Measurements from ENCODE around the gene DPP6.
"Not testable (repeated sequence)": the region's sequence is repeated elsewhere in the genome, so short reads cannot be mapped to it uniquely, and the experiment has no call there.

The DPP6 gene

DNA sequence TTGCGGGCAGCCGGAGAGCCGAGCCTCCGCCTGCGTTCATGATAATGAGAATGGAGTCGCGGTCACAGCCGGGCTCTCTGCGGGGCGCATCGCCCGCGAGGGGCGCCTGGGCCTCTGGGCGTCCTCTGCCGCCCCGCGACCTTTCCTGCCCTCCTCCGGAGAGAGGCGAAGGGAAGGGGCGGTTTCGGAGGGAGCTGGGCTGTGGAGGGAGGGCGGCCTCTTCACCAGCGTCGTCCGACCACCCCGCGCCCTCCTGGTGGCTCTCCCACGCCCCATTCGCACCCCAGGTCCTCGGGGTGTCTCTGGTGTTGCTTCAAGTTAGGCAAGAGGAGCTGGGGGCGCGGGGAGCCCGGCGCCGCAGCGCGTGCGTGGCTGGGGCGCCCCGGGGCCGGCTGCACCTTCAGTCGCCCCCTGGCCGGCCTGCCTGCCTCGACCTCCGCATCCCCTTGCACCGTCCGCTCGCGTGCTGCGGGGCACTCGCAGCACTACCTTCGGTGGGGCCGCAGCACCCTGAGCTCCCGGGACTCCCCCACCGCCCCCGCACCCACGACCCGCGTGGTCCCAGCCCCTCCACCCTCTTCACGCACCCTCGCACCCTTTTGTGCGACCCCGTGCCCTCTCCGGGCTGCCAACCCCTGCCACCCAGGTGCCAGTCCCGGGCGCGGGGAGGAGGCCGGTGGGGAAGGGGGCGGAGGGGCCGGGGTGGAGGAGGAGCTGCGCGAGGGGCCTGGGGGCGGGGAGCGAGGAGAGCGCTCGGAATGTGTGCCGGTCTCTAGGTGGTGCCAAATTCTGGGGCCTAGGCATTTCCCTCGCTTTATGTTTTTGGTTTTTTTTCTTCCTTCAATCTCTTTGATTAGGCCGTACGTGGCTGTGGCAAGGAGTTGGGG lies at the start of gene DPP6:
Gene DPP6 (plus strand): TSS at position 756 of the 887 bp plus-strand sequence.
- not testable (repeated sequence) for DNase-seq

GRCh38 chr7:154009423-154009911 lies 42.7 kb upstream of the DPP6 start:
- DNase-seq = not testable (repeated sequence)

DNA sequence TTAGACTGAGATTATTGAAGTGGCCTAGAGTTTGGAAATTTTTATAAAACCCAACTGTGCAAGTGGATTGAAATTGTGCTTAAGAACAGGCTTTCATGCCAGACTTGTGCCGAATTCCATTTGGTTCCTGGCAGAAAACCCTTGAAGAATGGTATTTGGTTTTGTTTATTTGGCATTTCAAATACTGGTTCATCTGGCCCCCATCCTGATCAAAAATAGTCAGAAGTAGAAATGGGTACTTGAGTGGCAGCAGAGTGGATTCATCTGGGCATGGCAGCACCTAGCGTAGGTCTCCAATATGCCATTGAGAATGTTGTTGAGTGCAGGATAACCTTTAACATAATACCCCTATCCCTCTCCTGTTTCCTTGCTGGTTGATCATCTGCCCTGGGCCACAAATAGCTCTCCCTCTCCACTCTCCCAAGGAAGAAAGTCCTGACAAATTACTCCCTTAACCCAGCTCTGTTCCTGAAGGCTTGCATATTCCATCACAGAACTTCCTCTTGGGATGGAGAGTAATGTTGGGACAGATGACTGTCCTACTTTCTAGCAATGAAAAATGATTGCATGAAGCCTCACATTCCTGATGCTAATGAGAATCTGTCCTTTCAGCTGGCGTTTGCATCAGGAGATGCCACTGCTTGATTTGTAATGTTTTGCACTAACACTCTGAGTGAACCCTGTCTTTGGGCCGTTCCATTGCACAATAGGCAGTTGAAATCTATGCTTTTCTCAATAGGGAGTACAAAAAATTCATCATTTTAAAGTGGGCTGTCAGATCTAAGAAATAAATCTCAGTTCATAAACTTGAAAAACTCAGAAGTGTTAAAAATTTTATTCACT lies 41.3 kb upstream of the DPP6 start:
- not testable (repeated sequence) for DNase-seq

GRCh38 chr7:154012800-154013199 lies 39.4 kb upstream of the DPP6 start:
- DNase-seq = not testable (repeated sequence)

DNA sequence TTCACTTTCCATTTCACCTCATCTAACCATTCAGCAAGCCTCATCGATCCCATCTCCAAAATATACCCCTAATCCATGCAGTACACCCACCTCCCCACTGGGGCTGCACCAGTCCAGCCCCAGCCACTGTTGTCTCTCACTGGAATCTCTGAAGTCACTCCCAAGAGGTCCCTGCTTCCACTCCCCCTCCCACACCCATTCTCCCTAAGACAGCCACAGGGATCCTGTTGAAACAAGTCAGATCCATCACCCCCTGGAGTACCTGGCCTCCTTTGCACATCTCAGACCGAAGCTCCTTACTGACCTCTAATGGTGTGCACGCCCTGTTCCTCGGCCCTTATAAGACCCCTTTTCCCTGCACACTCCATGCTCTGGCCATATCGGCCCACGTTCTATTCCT lies 36.6 kb upstream of the DPP6 start:
- not testable (repeated sequence) for DNase-seq

GRCh38 chr7:154018354-154018753 lies 33.8 kb upstream of the DPP6 start:
- DNase-seq = not testable (repeated sequence)

DNA sequence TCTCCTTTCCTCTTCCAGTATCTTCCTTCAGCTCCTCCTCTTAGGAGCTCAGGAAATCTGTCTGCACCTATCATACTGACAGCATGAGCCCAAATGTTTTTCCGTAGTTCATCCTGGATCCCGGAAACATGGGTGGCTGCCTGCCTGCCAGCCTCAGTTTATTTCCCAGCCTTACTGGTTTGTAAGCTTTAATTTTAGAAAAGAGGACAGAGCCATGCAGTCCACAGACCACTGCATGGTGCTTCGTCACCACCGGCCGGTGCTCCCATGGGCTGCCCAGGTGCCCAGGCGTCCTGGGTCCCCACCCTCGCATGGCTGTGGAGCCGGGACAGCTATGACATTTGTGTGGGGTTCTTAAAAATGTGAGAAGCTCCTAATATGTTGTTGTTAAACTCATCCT lies 24.4 kb upstream of the DPP6 start:
- DNase-seq = not testable (repeated sequence)

DNA sequence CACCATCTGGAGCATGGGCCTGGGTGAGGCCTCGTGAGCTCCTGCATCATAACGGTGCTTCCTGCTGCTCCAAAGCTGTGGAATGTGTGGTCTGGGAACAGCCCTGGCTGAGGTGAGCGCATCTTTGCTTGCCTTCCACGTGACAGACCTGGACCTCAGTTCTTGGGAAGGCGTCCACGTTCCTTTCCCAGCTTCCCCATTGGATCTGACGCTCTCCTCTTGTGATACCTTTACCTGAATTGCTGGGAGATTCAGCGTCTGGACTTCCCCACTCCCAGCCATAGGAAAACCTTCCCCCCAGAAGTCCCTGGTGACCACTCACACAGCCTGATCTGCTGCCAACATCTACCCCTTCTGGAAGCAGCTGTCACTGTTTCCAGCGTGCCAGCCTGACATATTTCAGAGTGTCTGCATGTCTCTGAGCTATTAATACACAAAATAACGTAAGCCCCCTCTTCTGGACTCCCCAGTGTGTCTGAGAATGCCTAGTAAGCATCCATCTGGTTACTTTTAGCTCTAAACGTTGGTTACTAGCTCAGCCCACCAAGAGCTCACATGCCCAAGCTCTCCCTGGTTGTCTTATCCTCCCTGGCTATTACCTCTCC lies 21.6 kb upstream of the DPP6 start:
- not testable (repeated sequence) for DNase-seq

DNA sequence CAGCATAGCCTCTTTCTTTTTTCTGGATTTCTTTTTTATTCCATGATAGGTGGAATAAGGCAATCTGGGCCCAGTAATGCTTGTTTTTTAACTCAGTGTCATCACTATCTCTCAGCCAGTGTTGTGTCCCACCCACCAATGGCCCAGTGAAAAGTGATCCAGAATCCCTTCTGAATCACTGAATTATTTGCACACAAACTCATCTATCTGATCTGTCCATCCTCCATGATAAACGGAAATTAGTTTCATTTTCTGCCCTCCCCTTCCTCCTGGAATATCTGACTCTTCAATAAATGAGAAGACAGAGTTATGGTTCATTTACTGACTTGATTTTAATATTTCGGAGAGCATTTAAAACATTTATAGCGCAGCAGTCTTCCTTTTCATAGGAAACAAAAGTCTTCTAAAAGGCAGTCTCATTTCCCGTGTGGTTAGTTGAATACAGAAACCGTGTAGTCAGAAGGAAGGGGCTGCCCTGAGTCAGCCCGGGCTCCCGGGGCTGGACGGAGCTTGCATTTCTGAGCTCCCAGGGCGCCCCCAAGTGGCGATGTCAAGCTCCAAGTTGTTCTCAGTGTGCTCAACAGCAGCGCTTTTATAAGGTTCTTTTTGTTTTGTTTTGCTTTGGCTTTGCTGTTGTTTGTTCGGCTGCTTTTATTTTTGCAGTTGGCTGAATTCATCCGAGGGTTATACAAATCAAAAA lies 12.6 kb upstream of the DPP6 start:
- not testable (repeated sequence) for DNase-seq

- not testable (repeated sequence) for DNase-seq
These were observed 1.8 kb upstream of the DPP6 start for GRCh38 chr7:154050394-154050793.

GRCh38 chr7:154051006-154051642 lies 1.1 kb upstream of the DPP6 start:
- DNase-seq = not testable (repeated sequence)

DNA sequence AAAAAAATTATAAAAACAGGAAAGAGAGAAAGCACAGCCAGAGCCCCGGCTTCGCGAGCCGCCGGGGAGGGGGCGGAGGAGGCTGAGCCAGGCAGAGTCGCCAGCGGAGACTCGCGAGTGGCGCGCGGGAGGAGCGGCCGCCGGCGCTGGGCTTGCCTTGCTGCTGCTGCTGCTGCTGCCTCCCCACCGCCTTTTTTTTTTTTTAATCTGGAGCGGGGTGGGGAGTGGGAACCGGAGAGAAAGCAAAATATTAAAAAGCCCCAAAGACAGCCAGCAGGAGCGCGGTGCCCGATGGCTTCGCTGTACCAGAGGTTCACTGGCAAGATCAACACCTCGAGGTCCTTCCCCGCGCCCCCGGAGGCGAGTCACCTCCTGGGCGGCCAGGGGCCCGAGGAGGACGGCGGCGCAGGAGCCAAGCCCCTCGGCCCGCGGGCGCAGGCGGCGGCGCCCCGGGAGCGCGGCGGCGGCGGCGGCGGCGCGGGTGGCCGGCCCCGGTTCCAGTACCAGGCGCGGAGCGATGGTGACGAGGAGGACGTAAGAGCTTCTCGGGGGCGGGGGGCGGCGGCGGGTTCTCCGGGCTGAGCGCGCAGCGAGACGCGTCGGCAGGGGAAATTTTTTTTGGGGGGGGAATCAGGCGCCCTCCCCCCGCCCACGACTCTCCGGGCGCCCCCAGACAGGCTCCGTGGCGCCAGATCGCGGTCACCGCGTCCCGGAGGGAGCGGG lies 493 bp downstream of the DPP6 start:
- DNase-seq = not testable (repeated sequence)

DNA sequence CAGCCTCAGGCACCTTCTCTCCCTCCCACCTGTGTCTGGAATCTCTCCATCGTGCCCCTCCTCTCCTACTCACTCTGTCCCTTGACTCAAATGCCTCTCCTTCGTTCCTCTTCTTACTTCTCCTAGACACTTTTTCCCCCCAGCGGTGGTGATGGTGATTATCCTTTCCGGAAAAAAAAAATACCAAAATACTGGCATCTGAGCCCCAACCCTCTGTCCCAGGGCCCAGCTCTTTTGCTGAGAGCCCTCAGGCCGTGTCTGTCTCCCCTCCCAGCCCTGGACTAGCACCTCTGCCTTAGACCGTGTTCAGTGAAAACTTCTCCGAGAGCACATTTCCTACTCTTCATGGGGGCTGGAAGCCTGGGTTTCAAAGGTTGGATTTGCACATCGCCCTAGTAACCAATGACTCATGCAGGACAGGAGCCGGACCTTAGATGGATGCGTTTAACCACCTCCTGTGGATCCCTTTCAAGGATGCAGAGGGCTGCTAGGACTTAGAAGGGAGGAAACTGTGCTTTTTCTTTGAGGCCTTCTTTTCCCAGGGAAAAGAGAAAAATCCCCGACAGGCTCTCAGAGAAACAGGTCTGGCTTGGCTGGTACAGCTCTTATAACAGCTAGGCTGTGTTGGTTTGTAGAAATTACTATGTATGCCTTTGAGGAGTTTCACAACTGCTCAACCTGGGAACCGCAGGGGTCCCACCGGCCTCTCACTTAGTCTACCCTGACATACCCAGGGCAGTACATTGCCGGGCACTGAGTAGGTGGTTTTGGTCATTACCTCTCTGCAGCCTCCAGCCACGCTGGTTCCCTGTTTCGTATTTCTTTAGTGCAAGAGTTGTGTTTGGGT lies 1.5 kb downstream of the DPP6 start:
- not testable (repeated sequence) for DNase-seq

- DNase-seq = not testable (repeated sequence)
These were observed 2.5 kb downstream of the DPP6 start for GRCh38 chr7:154054664-154055063.

- not testable (repeated sequence) for DNase-seq
These were observed 3.4 kb downstream of the DPP6 start for GRCh38 chr7:154055491-154056106.

GRCh38 chr7:154058783-154059182 lies 6.6 kb downstream of the DPP6 start:
- not testable (repeated sequence) for DNase-seq

DNA sequence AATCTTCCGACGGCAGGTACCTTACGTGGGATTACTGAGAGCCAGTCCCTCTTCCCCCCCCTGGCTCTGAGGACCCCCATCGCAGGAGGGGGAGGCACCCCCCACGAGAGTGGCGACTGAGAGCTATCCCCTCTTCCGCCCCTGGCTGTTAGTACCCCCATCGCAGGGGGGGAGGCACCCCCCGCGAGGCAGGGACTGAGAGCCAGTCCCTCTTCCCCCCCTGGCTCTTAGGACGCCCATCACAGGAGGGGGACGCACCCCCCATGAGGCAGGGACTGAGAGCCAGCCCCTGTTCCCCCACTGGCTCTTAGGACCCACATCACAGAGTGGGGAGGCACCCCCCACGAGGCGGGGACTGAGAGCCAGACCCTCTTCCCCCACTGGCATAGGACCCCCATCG lies 8.4 kb downstream of the DPP6 start:
- not testable (repeated sequence) for DNase-seq

DNA sequence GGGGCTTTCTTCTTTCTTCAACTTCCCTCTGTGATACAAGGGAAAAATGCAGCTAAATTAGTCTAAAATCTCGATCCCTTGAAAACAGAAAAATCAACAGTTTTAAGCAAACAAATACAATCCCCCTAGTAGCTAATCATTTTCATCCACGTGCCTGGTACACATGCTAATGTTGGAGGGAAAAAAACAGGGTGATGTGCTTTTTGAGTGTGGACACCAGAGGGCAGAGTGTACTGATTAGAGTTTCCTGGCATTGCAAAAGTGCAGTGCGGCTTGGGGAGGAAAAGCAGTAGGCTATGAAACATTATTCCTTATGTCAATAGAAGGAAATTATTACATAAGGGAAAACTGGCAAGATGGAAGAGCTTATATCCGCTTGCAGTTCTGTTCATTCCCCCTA lies 19.6 kb downstream of the DPP6 start:
- not testable (repeated sequence) for DNase-seq

- not testable (repeated sequence) for DNase-seq
These were observed 20.4 kb downstream of the DPP6 start for GRCh38 chr7:154072395-154073181.
